GM19240 (cell line): Measurements from ENCODE around the gene PET117.
"Not testable (repeated sequence)": the region's sequence is repeated elsewhere in the genome, so short reads cannot be mapped to it uniquely, and the experiment has no call there.

Experiments used
- DNase-seq: peaks from one replicate; pipeline ENCODE4 v3.0.0; 2011; ENCODE audit warnings: low spot score; ENCODE audit not compliant: insufficient read length

Gene PET117

GRCh38 chr20:18156045-18156444 lies 18.4 kb downstream of the PET117 start:
- DNase-seq, result no peak

GRCh38 chr20:18164356-18164755 lies 26.7 kb downstream of the PET117 start:
- DNase-seq, result no peak

GRCh38 chr20:18165553-18165952 lies 27.9 kb downstream of the PET117 start:
- DNase-seq, result no peak

- no peak for DNase-seq
Measured at GRCh38 chr20:18166241-18166881, 28.7 kb downstream of the PET117 start.

GRCh38 chr20:18166950-18167349 lies 29.3 kb downstream of the PET117 start:
- no peak for DNase-seq

- no peak for DNase-seq
Measured at GRCh38 chr20:18172379-18172778, 34.7 kb downstream of the PET117 start.

- DNase-seq, result no peak
Measured at GRCh38 chr20:18174906-18175683, 37.4 kb downstream of the PET117 start.

GRCh38 chr20:18176318-18176785 lies 38.7 kb downstream of the PET117 start:
- DNase-seq, result no peak

- DNase-seq, result not testable (repeated sequence)
Measured at GRCh38 chr20:18180366-18180765, 42.7 kb downstream of the PET117 start.

- no peak for DNase-seq
Measured at GRCh38 chr20:18180815-18181214, 43.2 kb downstream of the PET117 start.

GRCh38 chr20:18187020-18187419 lies 49.4 kb downstream of the PET117 start:
- DNase-seq, result no peak

GRCh38 chr20:18188434-18188833 lies 50.8 kb downstream of the PET117 start:
- DNase-seq, result no peak

GRCh38 chr20:18190338-18191233 lies 52.9 kb downstream of the PET117 start:
- DNase-seq, result no peak

- DNase-seq, result no peak
Measured at GRCh38 chr20:18191306-18191705, 53.6 kb downstream of the PET117 start.
